ENCODE data around the gene PIP5KL1.

PIP5KL1 gene

GRCh38 chr9:127974001-127974768 is 43.6 kb upstream of the PIP5KL1 start:
- TF ChIP-seq RARB (CRISPR knock-in tag; IDR thresholded peaks at IDR 0.05) (no peak), ESRRG (CRISPR knock-in tag; IDR thresholded peaks at IDR 0.05) (no peak), ZC3H10 (CRISPR knock-in tag; IDR thresholded peaks at IDR 0.05) (no peak), ISL1 (CRISPR knock-in tag; IDR thresholded peaks at IDR 0.05) (no peak), POU6F1 (CRISPR knock-in tag; IDR thresholded peaks at IDR 0.05; ENCODE audit: borderline replicate concordance, low read depth) (no peak), CSDC2 (CRISPR knock-in tag; IDR thresholded peaks at IDR 0.05) (no peak), OSR1 (CRISPR knock-in tag; IDR thresholded peaks at IDR 0.05) (no peak), TOX (CRISPR knock-in tag; IDR thresholded peaks at IDR 0.05; ENCODE audit: borderline replicate concordance) (no peak), ARNTL (CRISPR knock-in tag; IDR thresholded peaks at IDR 0.05; ENCODE audit: borderline replicate concordance, low read depth) (no peak), ZNF70 (CRISPR knock-in tag; IDR thresholded peaks at IDR 0.05) (no peak), ZNF565 (CRISPR knock-in tag; conservative IDR thresholded peaks at IDR 0.05; ENCODE audit: low read depth) (no peak), BACH2 (CRISPR knock-in tag; IDR thresholded peaks at IDR 0.05; ENCODE audit: borderline replicate concordance) (no peak)
- ATAC-seq = no peak

- TF ChIP-seq GLIS3 (CRISPR knock-in tag; IDR thresholded peaks at IDR 0.05) (no peak), ISL1 (CRISPR knock-in tag; IDR thresholded peaks at IDR 0.05) (no peak), ZFP30 (CRISPR knock-in tag; IDR thresholded peaks at IDR 0.05) (no peak), CSDC2 (CRISPR knock-in tag; IDR thresholded peaks at IDR 0.05) (no peak), TCF4 (CRISPR knock-in tag; IDR thresholded peaks at IDR 0.05; ENCODE audit: borderline replicate concordance) (no peak), SNAI2 (CRISPR knock-in tag; IDR thresholded peaks at IDR 0.05) (no peak), ZNF70 (CRISPR knock-in tag; IDR thresholded peaks at IDR 0.05) (no peak), ARNTL (CRISPR knock-in tag; IDR thresholded peaks at IDR 0.05; ENCODE audit: borderline replicate concordance, low read depth) (no peak), ZFP3 (CRISPR knock-in tag; IDR thresholded peaks at IDR 0.05) (no peak), OSR1 (CRISPR knock-in tag; IDR thresholded peaks at IDR 0.05) (no peak)
- TF ChIP-seq, protein P1, sequence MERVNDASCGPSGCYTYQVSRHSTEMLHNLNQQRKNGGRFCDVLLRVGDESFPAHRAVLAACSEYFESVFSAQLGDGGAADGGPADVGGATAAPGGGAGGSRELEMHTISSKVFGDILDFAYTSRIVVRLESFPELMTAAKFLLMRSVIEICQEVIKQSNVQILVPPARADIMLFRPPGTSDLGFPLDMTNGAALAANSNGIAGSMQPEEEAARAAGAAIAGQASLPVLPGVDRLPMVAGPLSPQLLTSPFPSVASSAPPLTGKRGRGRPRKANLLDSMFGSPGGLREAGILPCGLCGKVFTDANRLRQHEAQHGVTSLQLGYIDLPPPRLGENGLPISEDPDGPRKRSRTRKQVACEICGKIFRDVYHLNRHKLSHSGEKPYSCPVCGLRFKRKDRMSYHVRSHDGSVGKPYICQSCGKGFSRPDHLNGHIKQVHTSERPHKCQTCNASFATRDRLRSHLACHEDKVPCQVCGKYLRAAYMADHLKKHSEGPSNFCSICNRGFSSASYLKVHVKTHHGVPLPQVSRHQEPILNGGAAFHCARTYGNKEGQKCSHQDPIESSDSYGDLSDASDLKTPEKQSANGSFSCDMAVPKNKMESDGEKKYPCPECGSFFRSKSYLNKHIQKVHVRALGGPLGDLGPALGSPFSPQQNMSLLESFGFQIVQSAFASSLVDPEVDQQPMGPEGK (CRISPR knock-in tag; IDR thresholded peaks at IDR 0.05; ENCODE audit: borderline replicate concordance) = no peak
- TF ChIP-seq, protein P2, sequence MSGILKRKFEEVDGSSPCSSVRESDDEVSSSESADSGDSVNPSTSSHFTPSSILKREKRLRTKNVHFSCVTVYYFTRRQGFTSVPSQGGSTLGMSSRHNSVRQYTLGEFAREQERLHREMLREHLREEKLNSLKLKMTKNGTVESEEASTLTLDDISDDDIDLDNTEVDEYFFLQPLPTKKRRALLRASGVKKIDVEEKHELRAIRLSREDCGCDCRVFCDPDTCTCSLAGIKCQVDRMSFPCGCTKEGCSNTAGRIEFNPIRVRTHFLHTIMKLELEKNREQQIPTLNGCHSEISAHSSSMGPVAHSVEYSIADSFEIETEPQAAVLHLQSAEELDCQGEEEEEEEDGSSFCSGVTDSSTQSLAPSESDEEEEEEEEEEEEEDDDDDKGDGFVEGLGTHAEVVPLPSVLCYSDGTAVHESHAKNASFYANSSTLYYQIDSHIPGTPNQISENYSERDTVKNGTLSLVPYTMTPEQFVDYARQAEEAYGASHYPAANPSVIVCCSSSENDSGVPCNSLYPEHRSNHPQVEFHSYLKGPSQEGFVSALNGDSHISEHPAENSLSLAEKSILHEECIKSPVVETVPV (CRISPR knock-in tag; IDR thresholded peaks at IDR 0.05) = no peak
- TF ChIP-seq, protein P3, sequence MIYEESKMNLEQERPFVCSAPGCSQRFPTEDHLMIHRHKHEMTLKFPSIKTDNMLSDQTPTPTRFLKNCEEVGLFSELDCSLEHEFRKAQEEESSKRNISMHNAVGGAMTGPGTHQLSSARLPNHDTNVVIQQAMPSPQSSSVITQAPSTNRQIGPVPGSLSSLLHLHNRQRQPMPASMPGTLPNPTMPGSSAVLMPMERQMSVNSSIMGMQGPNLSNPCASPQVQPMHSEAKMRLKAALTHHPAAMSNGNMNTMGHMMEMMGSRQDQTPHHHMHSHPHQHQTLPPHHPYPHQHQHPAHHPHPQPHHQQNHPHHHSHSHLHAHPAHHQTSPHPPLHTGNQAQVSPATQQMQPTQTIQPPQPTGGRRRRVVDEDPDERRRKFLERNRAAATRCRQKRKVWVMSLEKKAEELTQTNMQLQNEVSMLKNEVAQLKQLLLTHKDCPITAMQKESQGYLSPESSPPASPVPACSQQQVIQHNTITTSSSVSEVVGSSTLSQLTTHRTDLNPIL (CRISPR knock-in tag; IDR thresholded peaks at IDR 0.05; ENCODE audit: low read depth) = no peak
- peak; percentile 3; the same call in 1 of the 3 replicates for ATAC-seq
Measured at GRCh38 chr9:127973169-127974000, 42.8 kb upstream of the PIP5KL1 start.

GRCh38 chr9:127972236-127972871 is 41.8 kb upstream of the PIP5KL1 start:
- ATAC-seq = peak; percentile 5; the same call in 1 of the 3 replicates
- TF ChIP-seq ZC3H10 (CRISPR knock-in tag; IDR thresholded peaks at IDR 0.05) (no peak), ZFP3 (CRISPR knock-in tag; IDR thresholded peaks at IDR 0.05) (no peak), ZNF70 (CRISPR knock-in tag; IDR thresholded peaks at IDR 0.05) (no peak), ZFP30 (CRISPR knock-in tag; IDR thresholded peaks at IDR 0.05) (no peak), PPARA (CRISPR knock-in tag; IDR thresholded peaks at IDR 0.05; ENCODE audit: borderline replicate concordance) (no peak), SNAI2 (CRISPR knock-in tag; IDR thresholded peaks at IDR 0.05) (no peak), ZNF8 (CRISPR knock-in tag; IDR thresholded peaks at IDR 0.05) (no peak), TCF4 (CRISPR knock-in tag; IDR thresholded peaks at IDR 0.05; ENCODE audit: borderline replicate concordance) (no peak), TOX (CRISPR knock-in tag; IDR thresholded peaks at IDR 0.05; ENCODE audit: borderline replicate concordance) (no peak), CSDC2 (CRISPR knock-in tag; IDR thresholded peaks at IDR 0.05) (no peak), ISL1 (CRISPR knock-in tag; IDR thresholded peaks at IDR 0.05) (no peak), OSR1 (CRISPR knock-in tag; IDR thresholded peaks at IDR 0.05) (no peak), GLIS3 (CRISPR knock-in tag; IDR thresholded peaks at IDR 0.05) (no peak), ARNTL (CRISPR knock-in tag; IDR thresholded peaks at IDR 0.05; ENCODE audit: borderline replicate concordance, low read depth) (no peak)
- TF ChIP-seq, protein P1 (CRISPR knock-in tag; IDR thresholded peaks at IDR 0.05; ENCODE audit: borderline replicate concordance) = no peak
- TF ChIP-seq, protein P4, sequence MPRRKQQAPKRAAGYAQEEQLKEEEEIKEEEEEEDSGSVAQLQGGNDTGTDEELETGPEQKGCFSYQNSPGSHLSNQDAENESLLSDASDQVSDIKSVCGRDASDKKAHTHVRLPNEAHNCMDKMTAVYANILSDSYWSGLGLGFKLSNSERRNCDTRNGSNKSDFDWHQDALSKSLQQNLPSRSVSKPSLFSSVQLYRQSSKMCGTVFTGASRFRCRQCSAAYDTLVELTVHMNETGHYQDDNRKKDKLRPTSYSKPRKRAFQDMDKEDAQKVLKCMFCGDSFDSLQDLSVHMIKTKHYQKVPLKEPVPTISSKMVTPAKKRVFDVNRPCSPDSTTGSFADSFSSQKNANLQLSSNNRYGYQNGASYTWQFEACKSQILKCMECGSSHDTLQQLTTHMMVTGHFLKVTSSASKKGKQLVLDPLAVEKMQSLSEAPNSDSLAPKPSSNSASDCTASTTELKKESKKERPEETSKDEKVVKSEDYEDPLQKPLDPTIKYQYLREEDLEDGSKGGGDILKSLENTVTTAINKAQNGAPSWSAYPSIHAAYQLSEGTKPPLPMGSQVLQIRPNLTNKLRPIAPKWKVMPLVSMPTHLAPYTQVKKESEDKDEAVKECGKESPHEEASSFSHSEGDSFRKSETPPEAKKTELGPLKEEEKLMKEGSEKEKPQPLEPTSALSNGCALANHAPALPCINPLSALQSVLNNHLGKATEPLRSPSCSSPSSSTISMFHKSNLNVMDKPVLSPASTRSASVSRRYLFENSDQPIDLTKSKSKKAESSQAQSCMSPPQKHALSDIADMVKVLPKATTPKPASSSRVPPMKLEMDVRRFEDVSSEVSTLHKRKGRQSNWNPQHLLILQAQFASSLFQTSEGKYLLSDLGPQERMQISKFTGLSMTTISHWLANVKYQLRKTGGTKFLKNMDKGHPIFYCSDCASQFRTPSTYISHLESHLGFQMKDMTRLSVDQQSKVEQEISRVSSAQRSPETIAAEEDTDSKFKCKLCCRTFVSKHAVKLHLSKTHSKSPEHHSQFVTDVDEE (CRISPR knock-in tag; IDR thresholded peaks at IDR 0.05) = no peak

All from SK-N-SH treated with all-trans-retinoic acid at 6 μM for 48 hours (cell line).